ENCODE results near the gene BTBD9. TPM values are rescaled to one million over a fixed set of nuclear protein-coding genes. Genes with fewer than 3 reads are reported as not detected.

BTBD9 gene
- total and polyA plus RNA-seq, 2 experiments from 2014 or later: 8.4 to 10.1 TPM

DNA sequence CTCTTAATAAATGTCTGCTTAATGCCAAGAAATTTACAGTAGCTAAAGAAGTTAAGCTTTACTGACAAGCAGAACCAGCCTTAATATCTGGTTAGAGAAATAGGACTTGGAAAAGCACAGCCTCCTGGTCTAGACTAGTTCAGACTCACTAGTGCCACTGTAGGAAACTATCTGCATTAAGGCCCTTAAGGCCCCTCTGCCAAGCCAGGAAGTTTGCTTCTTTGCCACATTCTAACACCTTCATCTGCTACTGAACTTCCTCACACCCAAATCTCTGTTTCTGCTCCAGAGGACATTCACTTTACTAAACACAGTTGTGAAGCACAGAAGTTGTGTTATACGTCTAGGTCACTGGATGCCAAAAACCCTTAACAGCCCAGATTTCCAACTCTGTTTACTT lies 302.8 kb downstream of the BTBD9 start:
- H3K4me1 ChIP-seq (ENCODE audit: low read depth): no peaks in the 10 kb centered on the region
- H3K4me3 ChIP-seq: no peak overlapping the region
- no peak overlapping the region for H3K27ac ChIP-seq
- DNase-seq (ENCODE audit: low read depth in 1 of 2, low spot score in 1 of 2): no peak
- no peaks in the 10 kb centered on the region for H3K9me3 ChIP-seq (ENCODE audit: low read depth)
- H3K36me3 ChIP-seq: no peaks in the 10 kb centered on the region
- TF ChIP-seq, protein P1, sequence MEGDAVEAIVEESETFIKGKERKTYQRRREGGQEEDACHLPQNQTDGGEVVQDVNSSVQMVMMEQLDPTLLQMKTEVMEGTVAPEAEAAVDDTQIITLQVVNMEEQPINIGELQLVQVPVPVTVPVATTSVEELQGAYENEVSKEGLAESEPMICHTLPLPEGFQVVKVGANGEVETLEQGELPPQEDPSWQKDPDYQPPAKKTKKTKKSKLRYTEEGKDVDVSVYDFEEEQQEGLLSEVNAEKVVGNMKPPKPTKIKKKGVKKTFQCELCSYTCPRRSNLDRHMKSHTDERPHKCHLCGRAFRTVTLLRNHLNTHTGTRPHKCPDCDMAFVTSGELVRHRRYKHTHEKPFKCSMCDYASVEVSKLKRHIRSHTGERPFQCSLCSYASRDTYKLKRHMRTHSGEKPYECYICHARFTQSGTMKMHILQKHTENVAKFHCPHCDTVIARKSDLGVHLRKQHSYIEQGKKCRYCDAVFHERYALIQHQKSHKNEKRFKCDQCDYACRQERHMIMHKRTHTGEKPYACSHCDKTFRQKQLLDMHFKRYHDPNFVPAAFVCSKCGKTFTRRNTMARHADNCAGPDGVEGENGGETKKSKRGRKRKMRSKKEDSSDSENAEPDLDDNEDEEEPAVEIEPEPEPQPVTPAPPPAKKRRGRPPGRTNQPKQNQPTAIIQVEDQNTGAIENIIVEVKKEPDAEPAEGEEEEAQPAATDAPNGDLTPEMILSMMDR (IDR thresholded peaks at IDR 0.05; ENCODE audit: low read depth, low read length): no peak
- no peaks in the 10 kb centered on the region for H3K27me3 ChIP-seq

DNA sequence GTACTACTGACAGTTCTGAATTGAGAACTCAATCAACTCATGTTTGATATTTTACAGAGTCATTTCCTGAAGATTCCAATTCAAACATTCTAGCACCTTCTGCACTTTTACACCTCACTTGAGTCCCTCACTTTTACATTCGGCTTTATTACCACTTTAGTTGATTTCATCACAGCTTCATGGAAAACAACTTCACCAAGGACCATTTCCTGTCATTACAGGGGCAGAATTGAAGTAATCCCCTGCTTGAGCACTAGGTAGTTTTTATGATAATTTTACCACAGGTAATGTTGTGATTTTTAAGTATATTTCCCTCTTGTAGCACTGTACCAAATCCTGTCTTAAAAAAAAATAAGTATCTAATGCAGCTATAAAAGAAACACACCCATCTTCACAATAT lies 312.9 kb downstream of the BTBD9 start:
- Histone ChIP-seq H3K27me3 (no peaks in the 10 kb centered on the region), H3K27ac (no peak overlapping the region), H3K36me3 (no peaks in the 10 kb centered on the region), H3K4me3 (no peak overlapping the region), H3K9me3 (ENCODE audit: low read depth) (no peaks in the 10 kb centered on the region), H3K4me1 (ENCODE audit: low read depth) (no peaks in the 10 kb centered on the region)
- TF ChIP-seq, protein P1 (IDR thresholded peaks at IDR 0.05; ENCODE audit: low read depth, low read length): no peak
- no peak for DNase-seq (ENCODE audit: low read depth in 1 of 2, low spot score in 1 of 2)

DNA sequence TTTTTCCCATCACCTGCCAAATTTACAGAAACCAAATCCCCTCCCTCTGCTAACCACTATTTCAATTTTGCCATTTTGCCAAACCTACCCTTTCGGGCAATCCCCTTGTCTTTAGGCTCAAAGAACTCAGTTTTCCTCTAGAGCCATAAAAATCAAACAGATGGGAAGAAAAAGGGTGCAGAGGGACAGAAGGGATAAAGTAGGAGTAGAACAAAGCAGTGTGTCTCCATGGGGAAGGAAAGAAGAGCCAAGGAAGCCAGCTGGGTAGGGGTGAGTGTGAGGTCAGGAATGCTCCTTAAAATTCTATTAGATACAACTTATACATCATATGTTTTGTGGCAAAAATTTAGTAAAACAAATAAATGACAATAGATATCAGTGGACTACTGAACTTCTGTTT lies 316.5 kb downstream of the BTBD9 start:
- TF ChIP-seq, protein P1 (IDR thresholded peaks at IDR 0.05; ENCODE audit: low read depth, low read length): no peak
- H3K36me3 ChIP-seq: no peaks in the 10 kb centered on the region
- H3K9me3 ChIP-seq (ENCODE audit: low read depth): no peaks in the 10 kb centered on the region
- H3K4me1 ChIP-seq (ENCODE audit: low read depth): no peaks in the 10 kb centered on the region
- H3K27me3 ChIP-seq: no peaks in the 10 kb centered on the region
- no peak overlapping the region for H3K27ac ChIP-seq
- DNase-seq (ENCODE audit: low read depth in 1 of 2, low spot score in 1 of 2): no peak
- H3K4me3 ChIP-seq: no peak overlapping the region

DNA sequence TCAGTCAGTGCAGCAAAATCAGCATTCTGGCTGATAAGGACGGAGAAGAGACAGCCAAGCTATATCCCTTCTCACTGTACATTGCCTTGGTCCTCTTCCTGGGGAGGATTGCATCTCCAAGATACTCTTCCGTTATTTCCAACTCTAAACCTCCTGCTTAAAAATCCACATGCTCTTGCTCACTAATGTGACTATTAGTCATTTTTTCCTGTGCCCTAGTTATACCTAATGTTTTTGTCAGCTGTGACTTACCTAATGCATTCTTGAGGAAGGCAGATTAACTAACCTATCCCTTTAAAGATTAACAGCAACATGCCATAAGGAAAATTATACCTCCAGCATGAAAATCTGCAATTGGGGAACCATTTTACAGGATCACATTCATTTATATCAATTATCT lies 317.6 kb downstream of the BTBD9 start:
- Histone ChIP-seq H3K27ac (no peak overlapping the region), H3K4me1 (ENCODE audit: low read depth) (no peaks in the 10 kb centered on the region), H3K36me3 (no peaks in the 10 kb centered on the region), H3K27me3 (no peaks in the 10 kb centered on the region), H3K4me3 (no peak overlapping the region), H3K9me3 (ENCODE audit: low read depth) (no peaks in the 10 kb centered on the region)
- TF ChIP-seq, protein P1 (IDR thresholded peaks at IDR 0.05; ENCODE audit: low read depth, low read length): no peak
- DNase-seq (ENCODE audit: low read depth in 1 of 2, low spot score in 1 of 2): no peak

DNA sequence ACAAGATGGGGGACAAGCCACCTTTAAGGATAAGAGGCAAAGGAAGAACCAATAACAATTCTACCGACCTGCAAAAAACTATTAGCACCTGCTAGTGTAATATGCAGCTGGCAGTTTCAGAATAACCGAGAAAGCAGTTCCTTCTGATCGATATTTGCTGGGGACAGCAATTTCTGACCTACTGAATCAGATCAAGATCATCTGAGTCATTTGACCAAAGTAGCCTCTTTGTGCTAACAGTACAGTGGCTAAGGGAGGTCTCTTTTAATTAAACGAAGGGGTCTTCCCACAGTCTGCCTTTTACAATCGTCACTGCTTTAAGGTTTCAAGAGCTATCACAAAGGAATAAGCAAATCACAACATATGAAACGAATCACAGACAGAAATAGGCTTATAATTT lies 318.9 kb downstream of the BTBD9 start:
- DNase-seq (ENCODE audit: low read depth in 1 of 2, low spot score in 1 of 2): no peak
- Histone ChIP-seq H3K9me3 (ENCODE audit: low read depth) (no peaks in the 10 kb centered on the region), H3K36me3 (no peaks in the 10 kb centered on the region), H3K27me3 (no peaks in the 10 kb centered on the region), H3K4me1 (ENCODE audit: low read depth) (no peaks in the 10 kb centered on the region), H3K27ac (no peak overlapping the region), H3K4me3 (no peak overlapping the region)
- TF ChIP-seq, protein P1 (IDR thresholded peaks at IDR 0.05; ENCODE audit: low read depth, low read length): no peak

DNA sequence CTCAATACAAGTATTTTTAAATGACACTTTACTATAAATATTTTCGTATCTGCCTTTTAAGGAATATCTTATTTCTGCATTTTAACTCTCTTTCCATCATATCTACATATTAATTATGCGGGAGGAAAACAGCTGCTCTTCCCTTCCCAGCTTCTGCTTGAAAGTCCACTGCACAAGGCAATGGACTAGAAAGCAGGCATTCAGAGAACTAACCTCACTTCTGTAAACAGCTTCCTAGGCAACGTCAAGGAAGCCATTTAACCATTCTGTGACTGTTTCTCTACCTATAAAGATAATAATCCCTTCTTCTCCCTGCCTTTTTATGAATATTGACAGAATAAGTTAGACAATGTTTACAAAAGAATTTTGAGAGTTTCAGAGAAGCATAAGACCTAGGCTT lies 319.4 kb downstream of the BTBD9 start:
- no peaks in the 10 kb centered on the region for H3K36me3 ChIP-seq
- no peaks in the 10 kb centered on the region for H3K27me3 ChIP-seq
- no peak overlapping the region for H3K4me3 ChIP-seq
- TF ChIP-seq, protein P1 (IDR thresholded peaks at IDR 0.05; ENCODE audit: low read depth, low read length): no peak
- no peak overlapping the region for H3K27ac ChIP-seq
- no peak for DNase-seq (ENCODE audit: low read depth in 1 of 2, low spot score in 1 of 2)
- no peaks in the 10 kb centered on the region for H3K4me1 ChIP-seq (ENCODE audit: low read depth)
- no peaks in the 10 kb centered on the region for H3K9me3 ChIP-seq (ENCODE audit: low read depth)
